NCI-H146 treated with DMSO at 0.1 percent for 48 hours (cell line): ENCODE results near the gene ZNF431.
"Not testable (repeated sequence)": the region's sequence is repeated elsewhere in the genome, so short reads cannot be mapped to it uniquely, and the experiment has no call there.

Source experiments
- DNase-seq: peaks from one replicate; lab custom pipeline; 2025; ENCODE audit not compliant: unreplicated experiment; lab: John Stamatoyannopoulos, UW

The ZNF431 gene

DNA sequence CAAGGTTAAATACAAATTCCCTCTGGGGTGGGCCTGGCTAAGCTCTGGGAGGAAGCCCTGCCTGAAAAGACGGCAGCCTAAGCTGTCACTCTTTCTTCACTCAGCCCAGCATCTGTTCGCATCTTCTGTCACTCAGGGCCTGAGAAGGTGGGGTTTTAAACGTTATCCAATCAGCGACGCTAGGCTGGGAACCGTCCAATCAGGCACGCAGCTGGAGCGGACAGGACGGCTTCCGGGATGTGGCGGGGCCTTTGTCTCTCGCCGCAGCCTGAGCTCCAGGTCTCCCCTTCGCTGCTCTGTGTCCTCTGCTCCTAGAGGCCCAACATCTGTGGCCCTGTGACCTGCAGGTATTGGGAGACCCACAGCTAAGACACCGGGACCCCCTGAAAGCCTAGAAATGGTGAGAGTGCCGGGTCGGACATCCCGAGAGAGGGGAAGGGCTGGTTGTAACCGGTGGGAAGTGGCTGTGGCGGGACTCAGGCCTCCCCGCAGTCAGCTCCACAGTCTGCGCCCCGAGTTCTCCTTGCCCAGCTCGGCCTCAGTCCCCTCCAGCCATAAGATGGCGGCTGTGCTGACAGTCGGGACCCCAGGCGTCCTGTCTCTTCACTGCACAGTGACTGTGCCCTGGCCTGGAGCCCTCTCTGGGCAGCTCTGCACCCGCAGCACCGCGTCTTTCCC lies at the start of gene ZNF431:
TSS of gene ZNF431 (plus strand) at position 254 of the 678 bp plus-strand sequence. CDS start at position 398, 144 bp downstream.
- peak; percentile 98 for DNase-seq

- DNase-seq: no peak
Measured at GRCh38 chr19:21092109-21092508, 49.7 kb upstream of the ZNF431 start.

- DNase-seq: no peak
Measured at GRCh38 chr19:21094347-21095025, 47.4 kb upstream of the ZNF431 start.

- no peak for DNase-seq
Measured at GRCh38 chr19:21098291-21098690, 43.5 kb upstream of the ZNF431 start.

GRCh38 chr19:21101521-21102242 lies 40.2 kb upstream of the ZNF431 start:
- DNase-seq: no peak

- no peak for DNase-seq
Measured at GRCh38 chr19:21109116-21109515, 32.7 kb upstream of the ZNF431 start.

DNA sequence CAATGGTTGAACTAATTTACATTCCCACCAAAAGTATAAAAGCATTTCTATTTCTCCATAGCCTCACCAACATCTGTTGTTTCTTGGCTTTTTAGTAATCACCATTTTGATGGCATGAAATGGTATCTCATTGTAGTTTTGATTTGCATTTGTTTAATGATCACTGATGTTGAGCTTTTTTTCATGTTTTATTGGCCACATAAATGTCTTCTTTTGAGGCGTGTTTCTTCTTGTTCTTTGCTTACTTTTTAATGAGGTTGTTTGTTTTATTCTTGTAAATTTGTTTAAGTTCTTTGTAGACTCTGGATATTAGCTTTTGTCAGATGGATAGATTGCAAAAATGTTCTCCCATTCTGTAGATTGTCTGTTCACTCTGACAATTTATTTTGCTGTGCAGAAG lies 31.7 kb upstream of the ZNF431 start:
- no peak for DNase-seq

DNA sequence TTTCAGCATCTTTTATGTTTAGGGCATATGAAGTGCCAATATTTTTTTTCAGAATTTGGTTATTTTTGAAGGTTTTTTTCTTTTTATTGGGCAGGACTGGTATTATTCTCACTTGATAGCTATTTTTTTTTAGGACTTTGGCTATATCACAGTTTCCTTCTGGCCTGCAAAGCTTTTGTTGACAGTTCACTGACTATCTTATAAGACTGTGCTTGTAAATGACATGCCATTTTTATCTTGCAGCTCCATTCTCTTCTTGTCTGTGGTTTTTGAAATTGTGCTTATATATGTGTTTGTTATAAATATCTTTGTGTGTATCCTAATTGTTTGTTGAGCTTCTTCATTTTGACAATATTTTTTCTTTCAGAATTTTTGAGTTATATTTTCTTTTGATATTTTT lies 26.4 kb upstream of the ZNF431 start:
- DNase-seq: no peak

DNA sequence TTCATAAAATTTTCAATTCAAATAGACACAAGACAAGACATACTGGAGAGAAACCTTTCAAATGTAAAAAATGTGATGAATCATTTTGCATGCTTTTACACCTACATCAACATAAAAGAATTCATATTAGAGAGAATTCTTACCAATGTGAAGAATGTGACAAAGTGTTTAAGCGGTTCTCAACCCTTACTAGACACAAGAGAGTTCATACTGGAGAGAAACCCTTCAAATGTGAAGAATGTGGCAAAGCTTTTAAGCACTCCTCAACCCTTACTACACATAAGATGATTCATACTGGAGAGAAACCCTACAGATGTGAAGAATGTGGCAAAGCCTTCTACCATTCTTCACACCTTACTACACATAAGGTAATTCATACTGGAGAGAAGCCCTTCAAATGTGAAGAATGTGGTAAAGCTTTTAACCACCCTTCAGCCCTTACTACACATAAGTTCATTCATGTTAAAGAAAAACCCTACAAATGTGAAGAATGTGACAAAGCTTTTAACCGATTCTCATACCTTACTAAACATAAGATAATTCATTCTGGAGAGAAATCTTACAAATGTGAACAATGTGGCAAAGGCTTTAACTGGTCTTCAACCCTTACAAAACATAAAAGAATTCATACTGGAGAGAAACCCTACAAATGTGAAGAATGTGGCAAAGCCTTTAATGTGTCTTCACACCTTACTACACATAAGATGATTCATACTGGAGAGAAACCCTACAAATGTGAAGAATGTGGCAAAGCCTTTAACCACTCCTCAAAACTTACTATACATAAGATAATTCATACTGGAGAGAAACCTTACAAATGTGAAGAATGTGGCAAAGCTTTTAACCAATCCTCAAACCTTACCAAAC lies 24.6 kb upstream of the ZNF431 start:
- DNase-seq: no peak

- no peak for DNase-seq
Measured at GRCh38 chr19:21126078-21126477, 15.8 kb upstream of the ZNF431 start.

DNA sequence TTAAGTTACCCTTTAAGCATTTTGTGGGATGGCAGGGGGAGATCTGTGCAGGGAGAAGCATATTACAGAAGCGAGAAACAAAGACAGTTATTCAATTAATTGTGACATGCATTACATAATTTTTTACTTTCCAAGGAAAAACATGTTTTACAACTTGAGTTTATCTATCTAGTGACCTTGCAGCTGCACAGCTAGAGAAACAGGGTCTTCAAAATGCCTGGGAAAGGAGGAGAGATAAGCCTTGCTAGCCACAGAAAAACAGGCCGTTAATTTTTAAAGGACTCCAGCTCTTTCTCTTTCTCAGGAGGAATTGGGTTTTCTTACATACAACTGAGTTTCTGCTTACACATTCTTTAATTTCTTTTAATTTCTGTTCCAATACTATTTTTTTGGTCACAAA lies 14.8 kb upstream of the ZNF431 start:
- DNase-seq: no peak

DNA sequence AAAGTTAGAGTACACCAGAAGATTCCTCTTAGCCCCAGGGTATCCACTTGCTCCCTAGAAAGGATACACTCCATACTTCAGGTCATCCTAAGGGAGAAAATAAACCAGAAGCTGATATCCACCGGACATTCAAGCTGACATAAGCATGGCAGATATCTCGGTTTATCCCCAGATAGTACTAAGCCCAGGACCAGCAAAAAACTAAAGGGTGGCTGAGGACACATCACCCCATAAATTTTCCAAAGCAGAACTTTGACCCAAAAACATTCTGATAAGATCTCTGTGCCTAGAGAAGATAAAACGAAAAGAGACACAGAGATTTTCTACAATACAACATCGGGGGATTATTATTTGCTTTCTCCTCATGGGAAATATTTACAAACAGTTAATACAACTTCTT lies 13.9 kb upstream of the ZNF431 start:
- no peak for DNase-seq

DNA sequence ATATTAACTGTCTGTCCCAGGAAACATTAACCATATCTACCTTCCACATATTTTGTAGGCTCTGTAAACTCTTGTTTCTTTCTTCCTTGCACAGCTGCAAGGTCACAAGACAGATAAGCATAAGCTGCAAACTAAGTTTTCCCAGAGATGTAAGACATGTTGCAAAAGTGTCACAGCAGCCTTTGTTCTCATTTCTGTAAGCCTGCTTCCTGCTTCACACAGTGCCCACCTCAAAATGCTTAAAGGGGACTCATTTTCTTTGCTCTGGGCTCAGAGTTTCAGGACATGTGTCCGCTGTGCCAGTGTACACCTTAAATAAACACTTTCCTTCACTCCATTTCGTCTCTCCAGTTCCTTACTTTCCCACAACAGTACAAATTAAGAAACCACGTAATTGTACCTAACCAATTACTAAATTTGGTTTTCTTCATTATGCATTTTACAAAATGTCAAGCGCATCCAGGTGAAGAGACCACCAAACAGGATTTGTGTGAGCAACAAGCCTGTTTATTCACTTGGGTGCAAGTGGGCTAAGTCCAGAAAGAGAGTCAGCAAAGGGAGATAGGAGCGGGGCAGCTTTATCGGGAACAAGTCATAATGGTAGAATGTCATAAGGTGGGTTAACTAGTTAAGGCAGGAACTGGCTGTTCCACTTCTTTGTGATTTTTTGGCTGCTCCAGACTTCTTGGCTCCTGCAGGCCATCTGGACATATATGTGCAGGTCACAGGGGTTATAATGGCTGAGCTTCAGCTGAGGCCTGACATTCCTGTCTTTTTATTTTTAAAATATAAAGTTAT lies 12.7 kb upstream of the ZNF431 start:
- DNase-seq: no peak

GRCh38 chr19:21130097-21130775 lies 11.6 kb upstream of the ZNF431 start:
- DNase-seq: no peak

GRCh38 chr19:21133633-21134032 lies 8.2 kb upstream of the ZNF431 start:
- no peak for DNase-seq

- DNase-seq: no peak
Measured at GRCh38 chr19:21134934-21135366, 6.9 kb upstream of the ZNF431 start.

DNA sequence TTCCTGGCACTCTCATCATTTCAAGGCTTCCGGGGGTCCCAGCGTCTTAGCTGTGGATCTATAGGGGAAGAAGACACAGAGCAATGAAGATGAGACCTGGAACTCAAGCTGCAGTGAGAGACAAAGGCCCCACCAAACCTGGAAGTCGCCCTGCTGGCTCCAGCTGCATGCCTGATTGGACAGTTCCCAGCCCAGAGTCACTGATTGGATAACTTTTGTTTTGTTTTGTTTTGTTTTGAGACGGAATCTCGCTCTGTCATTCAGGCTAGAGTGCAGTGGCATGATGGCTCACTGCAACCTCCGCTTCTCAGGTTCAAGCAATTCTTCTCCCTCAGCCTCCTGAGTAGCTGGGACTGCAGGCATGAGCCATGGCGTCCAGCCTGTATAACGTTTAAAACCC lies 6.4 kb upstream of the ZNF431 start:
- no peak for DNase-seq

DNA sequence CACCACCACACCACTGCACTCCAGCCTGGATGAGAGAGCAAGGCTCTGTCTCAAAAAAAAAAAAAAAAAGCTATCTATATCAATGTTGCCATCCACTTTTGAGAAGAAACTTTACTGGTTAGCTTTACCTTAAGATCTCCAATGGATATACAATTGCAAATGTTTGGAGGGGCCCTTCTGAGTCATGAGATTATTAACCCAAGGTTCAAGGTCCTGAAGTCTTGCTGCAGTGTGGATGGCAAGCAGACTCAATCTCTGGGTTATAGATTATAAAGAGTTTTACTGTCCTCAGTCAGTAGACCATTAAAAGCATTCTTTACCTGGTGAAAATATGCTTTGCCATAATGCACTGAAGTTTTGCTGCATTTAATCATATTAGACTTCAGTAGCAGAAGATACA lies 3.7 kb upstream of the ZNF431 start:
- no peak for DNase-seq

- DNase-seq: not testable (repeated sequence)
Measured at GRCh38 chr19:21141006-21141405, 834 bp upstream of the ZNF431 start.

GRCh38 chr19:21143428-21143827 lies 1.6 kb downstream of the ZNF431 start:
- no peak for DNase-seq
